ENCODE results near the gene CAPZA2. TPM values are rescaled to one million over a fixed set of nuclear protein-coding genes. Genes with fewer than 3 reads are reported as not detected.
"Not testable (repeated sequence)": the region's sequence is repeated elsewhere in the genome, so short reads cannot be mapped to it uniquely, and the experiment has no call there.

The CAPZA2 gene
- total RNA-seq, 1 donor from 2014 or later, result 111 TPM

DNA sequence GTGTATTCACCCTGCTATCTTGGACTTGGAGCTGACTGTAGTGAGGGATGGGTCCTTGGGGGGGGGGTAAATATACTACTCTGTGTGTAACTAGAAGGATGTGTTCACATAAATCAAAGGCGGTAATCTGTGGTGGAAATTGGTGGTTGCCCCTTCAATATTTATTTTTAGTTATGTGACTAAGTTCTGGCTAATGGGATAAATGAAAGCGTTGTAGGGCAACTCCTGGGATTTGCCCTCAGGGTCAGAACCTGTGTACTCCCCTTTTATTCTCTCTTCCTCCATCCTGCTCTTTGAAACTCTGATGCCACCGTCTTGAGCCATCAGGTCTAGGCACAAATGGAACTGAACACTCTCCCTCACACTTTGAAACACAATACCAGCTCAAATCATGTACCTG, 66.6 kb downstream of the CAPZA2 start:
- TF ChIP-seq, protein P1, sequence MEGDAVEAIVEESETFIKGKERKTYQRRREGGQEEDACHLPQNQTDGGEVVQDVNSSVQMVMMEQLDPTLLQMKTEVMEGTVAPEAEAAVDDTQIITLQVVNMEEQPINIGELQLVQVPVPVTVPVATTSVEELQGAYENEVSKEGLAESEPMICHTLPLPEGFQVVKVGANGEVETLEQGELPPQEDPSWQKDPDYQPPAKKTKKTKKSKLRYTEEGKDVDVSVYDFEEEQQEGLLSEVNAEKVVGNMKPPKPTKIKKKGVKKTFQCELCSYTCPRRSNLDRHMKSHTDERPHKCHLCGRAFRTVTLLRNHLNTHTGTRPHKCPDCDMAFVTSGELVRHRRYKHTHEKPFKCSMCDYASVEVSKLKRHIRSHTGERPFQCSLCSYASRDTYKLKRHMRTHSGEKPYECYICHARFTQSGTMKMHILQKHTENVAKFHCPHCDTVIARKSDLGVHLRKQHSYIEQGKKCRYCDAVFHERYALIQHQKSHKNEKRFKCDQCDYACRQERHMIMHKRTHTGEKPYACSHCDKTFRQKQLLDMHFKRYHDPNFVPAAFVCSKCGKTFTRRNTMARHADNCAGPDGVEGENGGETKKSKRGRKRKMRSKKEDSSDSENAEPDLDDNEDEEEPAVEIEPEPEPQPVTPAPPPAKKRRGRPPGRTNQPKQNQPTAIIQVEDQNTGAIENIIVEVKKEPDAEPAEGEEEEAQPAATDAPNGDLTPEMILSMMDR (conservative IDR thresholded peaks at IDR 0.05; ENCODE audit: low read depth, low read length), result no peak
- no peak for DNase-seq (ENCODE audit: low read depth)
- H3K4me3 ChIP-seq (ENCODE audit: low read depth, low read length), result no peak overlapping the region

DNA sequence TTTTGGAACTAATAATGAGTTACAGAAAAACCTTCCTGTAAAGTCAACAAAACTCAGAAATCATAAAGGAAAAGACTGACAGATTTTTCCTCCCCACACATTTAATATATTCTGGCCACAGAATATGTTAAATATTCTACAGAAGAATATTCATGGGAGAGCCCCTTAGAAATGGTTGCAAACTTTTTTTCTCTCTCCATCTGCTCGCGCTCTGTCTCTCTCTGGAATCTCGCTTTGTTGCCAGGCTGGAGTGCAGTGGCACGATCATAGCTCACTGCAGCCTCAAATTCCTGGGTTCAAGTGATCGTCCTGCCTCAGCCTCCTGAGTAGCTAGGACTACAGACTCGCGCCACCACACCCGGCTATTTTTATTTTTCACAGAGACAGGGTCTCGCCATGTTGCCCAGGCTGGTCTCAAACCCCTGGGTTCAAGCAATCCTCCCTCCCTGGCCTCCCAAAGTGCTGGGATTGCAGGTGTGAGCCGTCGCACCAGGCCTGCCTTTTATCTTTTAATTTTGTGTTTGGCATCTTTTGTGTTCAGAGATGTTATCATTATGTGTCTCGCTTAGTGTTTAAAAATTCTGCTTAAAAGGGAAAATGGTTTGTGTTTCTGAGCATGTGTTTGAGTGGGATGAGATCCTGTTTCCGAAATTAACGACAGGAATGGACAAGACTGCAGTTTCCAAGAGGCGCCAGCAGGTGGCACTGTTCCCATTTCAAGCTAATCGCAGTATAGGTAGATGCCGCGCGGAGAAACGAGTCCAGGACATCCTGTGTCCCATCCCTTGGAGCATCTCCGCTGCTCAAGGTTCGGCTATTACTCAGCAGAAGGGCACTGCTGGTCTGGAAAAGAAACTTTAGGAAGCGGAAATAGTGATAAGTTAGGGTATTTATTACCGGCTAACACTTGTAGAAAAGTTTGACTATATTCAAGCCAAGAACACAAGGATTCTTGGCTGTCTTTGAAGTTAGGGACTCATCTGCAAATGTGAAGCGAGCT, 67.8 kb downstream of the CAPZA2 start:
- no peak for DNase-seq (ENCODE audit: low read depth)
- TF ChIP-seq, protein P1 (conservative IDR thresholded peaks at IDR 0.05; ENCODE audit: low read depth, low read length), result peak; percentile 93
- H3K4me3 ChIP-seq (ENCODE audit: low read depth, low read length), result no peak overlapping the region

DNA sequence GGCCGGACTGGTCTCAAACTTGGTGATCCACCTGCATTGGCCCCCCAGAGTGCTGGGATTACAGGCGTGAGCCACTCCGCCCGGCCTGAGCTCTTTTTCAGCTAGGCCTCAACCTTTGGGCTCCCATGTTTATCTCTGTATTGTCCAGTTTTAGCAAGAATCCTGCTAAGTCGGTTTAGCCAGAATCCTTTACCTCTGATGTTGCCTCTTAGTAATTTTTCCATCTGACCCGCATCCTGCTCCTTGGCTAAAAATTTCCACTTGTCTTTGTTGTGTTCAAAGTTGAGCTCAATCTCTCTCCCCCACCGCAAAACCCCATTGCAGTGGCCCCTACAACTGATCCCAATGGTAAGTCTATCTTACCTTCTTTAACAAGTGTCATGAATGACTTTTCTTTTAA, 70.2 kb downstream of the CAPZA2 start:
- no peak for DNase-seq (ENCODE audit: low read depth)
- no peak overlapping the region for H3K4me3 ChIP-seq (ENCODE audit: low read depth, low read length)

DNA sequence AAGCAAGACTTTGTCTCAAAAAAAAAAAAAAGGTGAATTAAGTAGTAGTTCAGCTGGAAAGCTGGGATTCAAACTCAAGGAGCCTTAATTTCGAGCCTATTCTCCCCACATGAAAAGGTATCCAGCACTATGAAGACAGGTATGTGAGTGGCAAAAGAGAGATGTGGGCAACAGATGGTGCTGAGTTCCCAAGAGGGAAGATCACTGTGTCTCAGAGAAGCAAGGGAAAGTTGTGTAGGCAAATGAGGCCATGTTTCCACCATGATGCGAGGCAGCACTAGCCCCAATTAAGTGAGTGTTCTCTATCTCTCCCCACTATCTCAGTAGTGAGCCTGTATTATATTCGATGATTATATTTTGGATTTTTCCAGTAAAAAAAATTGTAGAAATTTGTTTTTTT, 71.1 kb downstream of the CAPZA2 start:
- no peak overlapping the region for H3K4me3 ChIP-seq (ENCODE audit: low read depth, low read length)
- no peak for DNase-seq (ENCODE audit: low read depth)
- TF ChIP-seq, protein P1 (conservative IDR thresholded peaks at IDR 0.05; ENCODE audit: low read depth, low read length), result no peak

More for the DNA sequence above, 70.2 kb downstream of the CAPZA2 start:
- TF ChIP-seq, protein P1 (conservative IDR thresholded peaks at IDR 0.05; ENCODE audit: low read depth, low read length), result no peak

DNA sequence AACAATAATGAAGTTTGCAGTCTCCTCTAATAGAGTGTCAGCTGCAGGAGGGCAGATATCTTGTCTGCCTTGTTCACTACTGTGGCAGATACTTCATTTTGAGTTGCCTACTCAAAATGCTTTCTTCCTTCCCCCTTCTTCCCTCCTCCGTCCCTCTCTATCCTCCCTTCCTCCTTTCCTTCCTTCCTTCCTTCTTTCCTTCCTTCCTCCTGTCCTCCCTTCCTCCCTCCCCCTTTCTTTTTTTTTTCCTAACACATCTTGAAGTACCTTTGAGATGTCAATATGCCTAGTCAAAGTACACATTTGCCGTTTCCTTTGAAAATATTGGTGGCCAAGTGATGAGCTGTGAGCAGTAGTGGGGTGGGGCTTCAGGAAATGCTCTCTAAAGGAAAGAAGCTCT, 72.2 kb downstream of the CAPZA2 start:
- TF ChIP-seq, protein P1 (conservative IDR thresholded peaks at IDR 0.05; ENCODE audit: low read depth, low read length), result no peak
- no peak overlapping the region for H3K4me3 ChIP-seq (ENCODE audit: low read depth, low read length)
- DNase-seq (ENCODE audit: low read depth), result no peak

DNA sequence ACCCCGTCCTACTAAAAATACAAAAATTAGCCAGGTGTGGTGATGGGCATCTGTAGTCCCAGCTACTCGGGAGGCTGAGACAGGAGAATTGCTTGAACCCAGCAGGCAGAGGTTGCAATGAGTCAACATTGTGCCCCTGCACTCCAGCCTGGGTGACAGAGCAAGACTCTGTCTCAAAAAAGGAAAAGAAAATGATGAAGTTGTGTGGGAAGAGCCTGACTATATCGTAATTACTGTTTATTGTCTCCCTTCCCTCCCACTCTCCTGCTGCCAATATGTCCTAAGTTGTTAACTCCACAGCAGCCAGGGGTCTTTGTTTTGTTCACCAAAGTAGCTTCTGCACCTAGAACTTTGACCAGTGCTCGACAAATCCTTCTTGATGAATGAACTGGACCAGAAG, 74.5 kb downstream of the CAPZA2 start:
- not testable (repeated sequence) for DNase-seq (ENCODE audit: low read depth); H3K4me3 ChIP-seq (ENCODE audit: low read depth, low read length)

DNA sequence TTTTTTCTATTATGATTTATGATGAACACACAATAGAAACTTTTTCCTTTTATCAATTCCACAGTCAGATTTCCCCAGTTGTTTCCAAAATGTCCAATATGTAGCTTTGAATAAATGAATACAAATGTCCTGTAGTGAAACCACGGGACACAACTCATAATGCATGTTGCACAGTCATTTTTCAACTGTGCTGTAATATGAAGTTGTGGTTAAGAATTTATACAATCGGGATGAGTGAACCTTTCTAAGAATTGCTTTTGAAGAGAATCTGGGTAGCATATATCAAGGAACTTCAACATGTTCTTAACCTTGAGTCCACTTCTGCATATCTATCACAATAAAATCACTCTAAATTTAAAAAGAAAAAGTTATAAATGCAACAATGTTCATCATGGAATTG, 76.3 kb downstream of the CAPZA2 start:
- TF ChIP-seq, protein P1 (conservative IDR thresholded peaks at IDR 0.05; ENCODE audit: low read depth, low read length), result no peak
- no peak overlapping the region for H3K4me3 ChIP-seq (ENCODE audit: low read depth, low read length)
- no peak for DNase-seq (ENCODE audit: low read depth)

Data from epithelial cell of proximal tubule (primary cell).